Activated naive CD4-positive, alpha-beta T cell treated with anti-CD3 and anti-CD28 coated beads, Interleukin-2, amount 10 ng/mL, durations not matched to agents 7 days and 5 days (primary cell): ENCODE results near the gene YIF1A.
"Not testable (repeated sequence)": the region's sequence is repeated elsewhere in the genome, so short reads cannot be mapped to it uniquely, and the experiment has no call there.

Source experiments
- CTCF ChIA-PET: fragments of 350-600 bp; sonication (Branson Sonifier 250); formaldehyde crosslinking; loops from one replicate; lab custom pipeline; 2021; ENCODE audit warnings: antibody characterized with exemption; lab: Charles Lee
- DNase-seq: peaks from one replicate; pipeline ENCODE4 v3.0.0-alpha.2; 2020
- H3K27ac Mint-ChIP-seq: one replicate; pipeline ENCODE4 v1.8.0; 2021; ENCODE audit warnings: mild to moderate bottlenecking, moderate library complexity, mixed read lengths
- H3K27me3 Mint-ChIP-seq: one replicate; pipeline ENCODE4 v1.8.0; 2021; ENCODE audit warnings: mild to moderate bottlenecking, mixed read lengths
- H3K36me3 Mint-ChIP-seq: one replicate; pipeline ENCODE4 v1.8.0; 2021; ENCODE audit warnings: mixed read lengths
- H3K4me1 Mint-ChIP-seq: one replicate; pipeline ENCODE4 v1.8.0; 2021; ENCODE audit warnings: mixed read lengths
- H3K4me3 Mint-ChIP-seq: one replicate; pipeline ENCODE4 v1.8.0; 2021; ENCODE audit warnings: mild to moderate bottlenecking, moderate library complexity, mixed read lengths
- H3K9me3 Mint-ChIP-seq: one replicate; pipeline ENCODE4 v1.8.0; 2021; ENCODE audit warnings: mixed read lengths

The YIF1A gene

DNA sequence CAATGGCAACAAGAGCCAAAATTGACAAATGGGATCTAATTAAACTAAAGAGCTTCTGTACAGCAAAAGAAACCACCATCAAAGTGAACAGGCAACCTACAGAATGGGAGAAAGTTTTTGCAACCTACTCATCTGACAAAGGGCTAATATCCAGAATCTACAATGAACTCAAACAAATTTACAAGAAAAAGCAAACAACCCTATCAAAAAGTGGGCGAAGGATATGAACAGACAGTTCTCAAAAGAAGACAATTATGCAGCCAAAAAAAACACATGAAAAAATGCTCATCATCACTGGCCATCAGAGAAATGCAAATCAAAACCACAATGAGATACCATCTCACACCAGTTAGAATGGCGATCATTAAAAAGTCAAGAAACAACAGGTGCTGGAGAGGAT, 31.3 kb upstream of the YIF1A start:
- Mint-ChIP-seq H3K27ac (peak overlapping the region; percentile 33), H3K9me3 (peaks cover 15% of the 10 kb centered on the region), H3K36me3 (peaks cover 20% of the 10 kb centered on the region), H3K4me1 (peaks cover 81% of the 10 kb centered on the region)
- CTCF ChIA-PET, H3K27me3 Mint-ChIP-seq, H3K4me3 Mint-ChIP-seq, DNase-seq: not testable (repeated sequence)

DNA sequence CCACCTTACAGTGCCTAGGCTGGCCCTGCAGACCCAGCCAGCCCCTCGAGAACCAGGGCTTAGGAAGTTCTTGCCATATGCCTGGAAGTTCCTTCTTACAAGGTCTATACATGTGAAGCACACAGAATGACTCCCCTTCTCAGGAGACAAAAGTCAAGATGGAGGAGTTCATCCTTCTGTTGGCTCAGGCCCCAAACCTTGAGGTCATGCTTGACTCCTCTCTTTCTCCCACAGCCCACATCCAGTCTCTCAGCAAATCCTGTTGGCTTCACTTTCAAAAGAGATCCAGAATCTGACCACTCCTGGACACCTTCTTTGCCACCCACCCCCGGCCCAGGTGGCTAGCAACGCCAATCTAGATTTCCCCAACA, 29.6 kb upstream of the YIF1A start:
- peaks cover 15% of the 10 kb centered on the region for H3K9me3 Mint-ChIP-seq
- DNase-seq: no peak
- no peak overlapping the region for H3K4me3 Mint-ChIP-seq
- H3K27ac Mint-ChIP-seq: peak overlapping the region; percentile 98
- peaks cover 9% of the 10 kb centered on the region for H3K27me3 Mint-ChIP-seq
- H3K36me3 Mint-ChIP-seq: peaks cover 22% of the 10 kb centered on the region
- CTCF ChIA-PET: interaction anchor here (0.6 kb wide), 1 partner anchor 104 kb away, joined by 3 read pairs; no protein-coding TSS in a partner anchor
- H3K4me1 Mint-ChIP-seq: peaks cover 80% of the 10 kb centered on the region

DNA sequence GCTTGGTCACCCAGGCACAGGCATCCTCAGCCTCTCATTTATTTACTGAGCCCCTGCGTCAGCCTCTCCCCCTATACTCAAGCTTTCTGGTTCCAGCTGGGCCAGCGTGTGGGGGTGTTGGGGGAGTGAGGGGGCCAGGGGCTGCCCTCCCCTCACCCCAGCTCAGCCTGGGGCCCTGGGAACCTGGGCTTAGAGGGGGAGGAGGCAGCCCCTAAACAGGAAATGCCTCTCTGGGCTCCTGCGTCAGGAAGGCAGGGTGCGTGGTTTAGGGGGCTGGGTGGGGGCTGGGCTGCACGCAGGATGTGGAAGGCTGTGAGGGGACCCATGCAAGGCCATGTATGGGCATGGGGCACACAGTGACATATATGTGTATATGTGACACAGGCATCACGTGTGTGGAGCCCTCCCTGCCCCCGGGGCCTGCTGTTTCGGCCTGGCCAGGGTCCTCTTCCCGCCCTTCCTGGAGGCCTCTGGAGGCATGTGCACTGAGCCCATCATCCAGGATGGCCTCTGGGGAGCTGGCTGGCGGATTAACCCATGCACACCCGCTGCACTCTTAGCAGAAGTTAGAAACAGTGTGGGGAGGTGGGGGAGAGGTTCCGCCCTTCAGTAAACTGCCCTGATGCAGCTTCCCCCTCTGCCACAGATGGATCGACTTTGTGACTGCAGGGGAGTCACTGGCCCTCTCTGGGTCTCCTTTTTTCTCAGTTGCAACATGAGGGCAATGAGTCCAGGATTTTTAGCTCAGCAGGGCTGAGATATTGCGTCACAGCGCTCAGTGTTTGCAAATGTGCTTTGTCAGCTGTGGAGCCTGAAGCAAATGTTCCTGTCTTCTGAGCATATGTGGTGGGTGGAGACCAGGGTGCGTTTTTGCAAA, 29.0 kb upstream of the YIF1A start:
- Mint-ChIP-seq H3K9me3 (peaks cover 10% of the 10 kb centered on the region), H3K27ac (peak overlapping the region; percentile 98), H3K4me1 (peaks cover 77% of the 10 kb centered on the region), H3K27me3 (peaks cover 9% of the 10 kb centered on the region), H3K4me3 (peak overlapping the region; percentile 68), H3K36me3 (peaks cover 22% of the 10 kb centered on the region)
- CTCF ChIA-PET: interaction anchor here (0.6 kb wide), 1 partner anchor 103 kb away, joined by 3 read pairs; no protein-coding TSS in a partner anchor
- peak; percentile 85 for DNase-seq

DNA sequence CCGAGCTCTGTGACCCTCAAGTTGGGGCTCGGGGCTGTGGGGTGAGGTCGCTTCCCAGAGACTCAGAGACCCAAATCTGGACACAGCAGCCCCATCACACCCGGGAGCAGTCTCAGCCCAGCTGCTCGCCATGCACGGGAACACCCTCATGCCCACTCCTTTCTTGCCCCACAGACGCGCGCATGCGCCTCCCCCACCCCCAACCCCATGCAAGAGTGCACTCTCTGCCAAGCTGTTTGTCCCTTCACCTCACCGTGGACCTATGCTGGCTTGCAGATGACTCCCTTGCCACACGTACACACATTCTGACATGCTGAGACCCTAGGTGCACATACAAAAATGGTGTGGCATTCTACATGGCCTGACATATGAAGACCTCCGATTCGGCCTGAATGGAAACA, 28.4 kb upstream of the YIF1A start:
- Mint-ChIP-seq H3K4me3 (peak overlapping the region; percentile 68), H3K9me3 (peaks cover 10% of the 10 kb centered on the region), H3K27ac (peak overlapping the region; percentile 98), H3K4me1 (peaks cover 75% of the 10 kb centered on the region), H3K36me3 (peaks cover 22% of the 10 kb centered on the region), H3K27me3 (peaks cover 9% of the 10 kb centered on the region)
- CTCF ChIA-PET: interaction anchor here (0.9 kb wide), 1 partner anchor 27 kb away, joined by 3 read pairs; the partner anchor contains the start of gene BRMS1
- DNase-seq: peak; percentile 61

DNA sequence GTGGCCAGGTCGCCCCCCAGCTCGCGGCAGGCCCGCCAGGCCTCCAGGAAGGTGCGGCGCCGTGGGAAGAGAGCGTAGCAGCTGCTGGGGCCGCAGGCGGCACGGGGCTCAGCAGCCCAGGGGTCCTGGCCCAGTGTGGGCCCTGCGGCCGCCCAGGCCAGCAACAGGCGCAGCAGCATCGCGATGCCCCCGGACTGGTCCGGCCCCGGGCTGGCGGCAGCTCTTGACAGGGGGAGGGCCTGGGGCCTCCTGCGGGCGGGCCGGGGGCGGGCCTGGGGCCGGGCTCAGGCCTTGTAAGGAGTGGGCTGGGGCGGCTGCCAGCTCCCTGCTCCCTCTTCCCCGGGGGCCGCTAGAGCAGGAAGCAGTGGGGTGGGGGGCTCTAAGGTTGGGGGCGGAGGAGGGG, 27.9 kb upstream of the YIF1A start, which contains the start of gene CD248:
CD248 (minus strand) TSS at position 196 of the 403 bp plus-strand sequence; CDS start at position 179, 17 bp downstream.
- peak; percentile 46 for DNase-seq
- H3K4me1 Mint-ChIP-seq: peaks cover 74% of the 10 kb centered on the region
- CTCF ChIA-PET: interaction anchor here (0.9 kb wide), 1 partner anchor 28 kb away, joined by 3 read pairs; the partner anchor contains the start of gene BRMS1

DNA sequence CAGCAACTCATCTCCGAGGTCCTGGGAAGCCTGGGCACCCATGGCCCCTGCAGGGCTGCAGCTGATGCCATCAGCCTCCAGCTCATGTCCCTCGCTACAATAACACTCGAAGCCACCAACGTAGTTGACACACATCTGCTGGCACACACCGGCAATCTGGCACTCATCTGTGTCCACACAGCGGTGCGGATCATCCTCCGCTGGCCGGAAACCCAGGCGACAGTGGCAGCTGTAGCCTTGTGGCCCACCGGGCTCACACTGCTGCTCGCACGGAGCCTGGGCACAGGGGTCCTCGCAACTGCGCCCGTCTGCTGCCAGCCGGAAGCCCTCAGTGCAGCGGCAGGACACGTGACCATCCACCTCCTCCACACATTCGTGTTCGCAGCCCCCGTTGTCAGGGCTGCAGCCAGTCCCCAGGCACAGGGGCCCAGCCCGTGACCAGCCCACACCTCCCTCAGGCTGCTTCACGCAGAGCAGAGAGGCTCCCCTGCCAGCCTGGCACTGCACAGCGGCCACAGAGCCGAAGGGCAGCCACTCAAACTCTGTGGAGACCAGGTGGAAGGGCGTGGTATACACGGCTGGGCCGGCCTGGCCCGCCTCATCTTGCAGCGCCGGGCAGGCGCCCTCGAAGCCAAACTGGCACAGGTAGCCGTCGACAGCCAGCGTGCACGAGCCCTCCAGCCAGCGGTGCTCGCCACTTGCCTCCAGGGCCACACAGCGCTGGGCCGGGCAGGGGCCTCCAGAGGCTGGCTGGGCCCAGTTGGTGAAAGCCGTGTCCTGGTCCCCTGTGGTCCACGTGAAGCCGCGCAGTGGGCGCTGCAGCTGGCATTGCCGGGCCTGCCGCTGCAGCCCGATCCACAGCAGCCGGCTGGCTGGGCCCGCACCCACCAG, 27.2 kb upstream of the YIF1A start:
- peaks cover 9% of the 10 kb centered on the region for H3K27me3 Mint-ChIP-seq
- peak overlapping the region; percentile 26 for H3K4me3 Mint-ChIP-seq
- CTCF ChIA-PET: interaction anchor here (0.8 to 0.9 kb wide), 2 partner anchors 8 to 28 kb away, joined by 3 read pairs; partner anchors contain the start of gene BRMS1
- DNase-seq: no peak
- peaks cover 22% of the 10 kb centered on the region for H3K36me3 Mint-ChIP-seq
- peaks cover 75% of the 10 kb centered on the region for H3K4me1 Mint-ChIP-seq
- peaks cover 10% of the 10 kb centered on the region for H3K9me3 Mint-ChIP-seq
- peak overlapping the region; percentile 64 for H3K27ac Mint-ChIP-seq

More for the DNA sequence above, 27.9 kb upstream of the YIF1A start, which contains the start of gene CD248:
- peak within 1 kb of the TSS; percentile 68 for H3K4me3 Mint-ChIP-seq
- peaks cover 10% of the 10 kb centered on the region for H3K9me3 Mint-ChIP-seq
- peaks cover 22% of the 10 kb centered on the region for H3K36me3 Mint-ChIP-seq
- H3K27me3 Mint-ChIP-seq: peaks cover 9% of the 10 kb centered on the region
- H3K27ac Mint-ChIP-seq: peak within 1 kb of the TSS; percentile 98

DNA sequence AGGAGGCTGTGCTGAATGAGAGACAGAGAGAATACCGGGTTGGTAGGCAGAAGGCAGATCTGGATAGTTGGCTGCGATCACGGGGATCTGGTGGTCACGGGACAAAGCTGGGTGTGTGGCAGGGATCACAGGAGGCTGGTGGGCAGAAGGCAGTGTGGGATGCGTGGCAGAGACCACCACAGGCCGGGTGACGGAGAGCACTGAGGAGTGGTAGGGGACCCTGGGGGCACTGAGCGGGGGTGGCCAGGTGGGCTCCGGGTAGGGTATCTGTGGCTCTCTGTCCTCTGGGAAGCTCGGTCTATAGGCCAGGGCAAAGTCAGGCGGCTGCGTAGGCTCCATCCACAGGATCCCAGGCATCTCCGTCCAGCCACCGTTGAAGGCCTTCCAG, 26.5 kb upstream of the YIF1A start:
- Mint-ChIP-seq H3K36me3 (peaks cover 21% of the 10 kb centered on the region), H3K27ac (peak overlapping the region; percentile 74), H3K9me3 (peaks cover 10% of the 10 kb centered on the region), H3K4me1 (peaks cover 73% of the 10 kb centered on the region), H3K4me3 (peak overlapping the region; percentile 45), H3K27me3 (peaks cover 9% of the 10 kb centered on the region)
- CTCF ChIA-PET: interaction anchor here (0.8 kb wide), 1 partner anchor 9 kb away, joined by 3 read pairs; no protein-coding TSS in a partner anchor
- no peak for DNase-seq

DNA sequence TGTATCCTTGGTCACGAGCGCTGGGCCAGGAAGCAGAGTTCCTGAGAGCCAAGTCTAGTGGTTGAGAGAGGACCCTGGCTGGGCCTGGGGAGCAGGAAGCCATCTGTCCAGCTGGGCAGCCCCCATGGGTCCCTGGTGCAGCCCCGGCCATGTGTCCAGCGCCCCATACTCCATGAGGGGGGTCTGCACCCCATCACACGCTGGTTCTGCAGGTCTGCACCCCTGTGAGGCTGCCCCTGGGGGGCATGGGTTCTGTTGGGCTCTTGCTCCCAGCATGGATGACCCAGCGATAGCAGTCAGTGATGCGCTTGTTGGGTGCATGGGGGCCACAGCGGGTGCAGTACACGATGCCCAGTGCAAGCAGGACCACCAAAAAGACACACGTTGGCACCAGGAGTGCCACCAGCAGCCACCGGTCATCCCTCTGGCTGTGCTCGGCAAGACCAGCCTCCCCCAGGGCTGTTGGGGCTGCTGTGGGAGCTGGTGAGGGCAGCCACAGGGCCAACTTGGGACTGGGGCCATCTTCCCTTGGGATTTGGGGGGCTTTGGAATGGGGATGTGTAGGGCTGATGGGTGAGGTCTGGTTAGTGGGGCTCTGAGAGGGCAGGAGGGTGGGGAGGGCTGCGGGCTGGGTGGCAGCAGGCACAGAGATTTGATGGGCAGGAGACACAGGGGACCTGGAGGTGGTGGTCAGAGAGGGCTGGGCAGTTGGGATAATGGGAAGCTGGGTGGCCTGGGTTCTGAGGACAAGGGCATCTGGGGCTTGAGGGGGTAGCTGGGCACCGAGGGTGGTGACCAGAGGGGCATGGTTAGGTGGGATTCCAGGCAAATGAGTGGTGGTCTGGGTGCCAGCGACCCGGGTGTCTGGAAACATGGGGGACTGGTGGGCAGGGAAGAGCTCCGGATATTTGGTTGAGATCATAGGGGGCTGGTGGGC, 25.9 kb upstream of the YIF1A start:
- Mint-ChIP-seq H3K4me3 (peak overlapping the region; percentile 85), H3K9me3 (peaks cover 4% of the 10 kb centered on the region), H3K4me1 (peaks cover 67% of the 10 kb centered on the region), H3K27ac (peak overlapping the region; percentile 100), H3K27me3 (peaks cover 12% of the 10 kb centered on the region), H3K36me3 (peaks cover 15% of the 10 kb centered on the region)
- CTCF ChIA-PET: interaction anchor here (0.8 kb wide), 1 partner anchor 9 kb away, joined by 3 read pairs; no protein-coding TSS in a partner anchor
- no peak for DNase-seq

DNA sequence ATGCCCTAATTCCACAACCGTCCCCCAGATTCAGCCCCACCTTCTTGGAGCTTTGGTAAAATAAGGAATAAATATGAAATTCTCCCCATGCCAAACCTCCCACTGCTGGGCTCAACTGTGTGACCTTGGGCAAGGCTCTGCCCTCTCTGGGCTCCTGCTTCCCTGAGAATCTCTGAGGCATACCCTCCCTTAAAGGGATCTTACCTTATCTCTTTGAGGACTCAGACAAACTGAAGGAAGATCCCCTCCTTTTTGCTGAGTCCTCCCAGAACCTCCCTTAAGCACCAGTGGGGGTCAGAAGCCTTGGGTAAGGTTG, 25.2 kb upstream of the YIF1A start:
- H3K4me1 Mint-ChIP-seq: peaks cover 60% of the 10 kb centered on the region
- DNase-seq: no peak
- peaks cover 1% of the 10 kb centered on the region for H3K9me3 Mint-ChIP-seq
- H3K36me3 Mint-ChIP-seq: peaks cover 11% of the 10 kb centered on the region
- peak overlapping the region; percentile 85 for H3K4me3 Mint-ChIP-seq
- peak overlapping the region; percentile 100 for H3K27ac Mint-ChIP-seq
- CTCF ChIA-PET: interaction anchor here (6.6 kb wide), 1 partner anchor 74 kb away, joined by 80 read pairs; no protein-coding TSS in a partner anchor
- peaks cover 15% of the 10 kb centered on the region for H3K27me3 Mint-ChIP-seq

DNA sequence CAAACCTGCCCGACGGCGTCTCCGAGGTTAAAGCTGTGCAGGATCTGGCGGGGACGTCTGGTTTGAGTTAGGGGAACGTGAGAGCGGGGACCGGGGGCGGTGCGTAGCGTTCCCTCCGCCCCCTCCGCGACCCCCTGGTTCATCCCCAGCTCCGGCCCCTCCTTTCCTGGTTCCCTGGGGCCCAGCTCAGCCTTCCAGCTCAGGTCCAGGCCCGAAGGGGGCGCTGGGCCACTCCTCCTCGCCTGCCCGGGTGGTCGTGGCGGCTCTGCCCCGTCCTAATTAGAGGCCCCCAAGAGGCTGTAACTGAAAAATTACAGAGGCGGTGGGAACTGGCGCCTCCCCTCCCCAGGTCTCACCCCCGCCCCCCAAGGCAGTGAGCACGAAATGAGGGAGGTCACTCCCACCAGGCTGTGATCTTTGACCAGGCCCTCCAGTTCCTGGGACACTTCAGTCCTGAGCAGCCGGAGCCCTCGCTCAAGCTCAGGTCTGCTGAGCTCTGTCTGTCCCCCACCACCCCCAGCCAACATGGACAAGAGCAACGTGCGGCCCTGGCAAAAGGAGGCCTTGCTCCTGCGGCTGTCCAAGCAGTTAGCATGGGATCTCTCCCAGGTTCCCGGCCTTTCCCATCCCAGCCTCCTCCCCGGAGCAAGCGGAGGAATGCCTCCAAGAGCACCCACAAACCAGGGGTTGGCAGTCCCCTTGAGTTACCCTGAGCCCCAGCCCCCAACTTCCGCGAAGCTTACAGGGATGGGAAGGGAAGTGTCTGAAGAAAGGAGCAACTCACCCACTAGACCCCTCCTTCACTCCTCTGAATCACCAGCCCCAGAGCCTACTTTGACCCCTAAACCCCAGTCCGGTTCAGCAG, 24.6 kb upstream of the YIF1A start:
- Mint-ChIP-seq H3K36me3 (peaks cover 6% of the 10 kb centered on the region), H3K4me1 (peaks cover 54% of the 10 kb centered on the region), H3K27ac (peak overlapping the region; percentile 100), H3K27me3 (peaks cover 19% of the 10 kb centered on the region), H3K9me3 (no peaks in the 10 kb centered on the region), H3K4me3 (peak overlapping the region; percentile 85)
- CTCF ChIA-PET: interaction anchor here (1.1 to 6.6 kb wide), 6 partner anchors 13 to 74 kb away, joined by 9 to 80 read pairs (median 28); partner anchors contain the start of genes B4GAT1, BRMS1 and RIN1
- no peak for DNase-seq

DNA sequence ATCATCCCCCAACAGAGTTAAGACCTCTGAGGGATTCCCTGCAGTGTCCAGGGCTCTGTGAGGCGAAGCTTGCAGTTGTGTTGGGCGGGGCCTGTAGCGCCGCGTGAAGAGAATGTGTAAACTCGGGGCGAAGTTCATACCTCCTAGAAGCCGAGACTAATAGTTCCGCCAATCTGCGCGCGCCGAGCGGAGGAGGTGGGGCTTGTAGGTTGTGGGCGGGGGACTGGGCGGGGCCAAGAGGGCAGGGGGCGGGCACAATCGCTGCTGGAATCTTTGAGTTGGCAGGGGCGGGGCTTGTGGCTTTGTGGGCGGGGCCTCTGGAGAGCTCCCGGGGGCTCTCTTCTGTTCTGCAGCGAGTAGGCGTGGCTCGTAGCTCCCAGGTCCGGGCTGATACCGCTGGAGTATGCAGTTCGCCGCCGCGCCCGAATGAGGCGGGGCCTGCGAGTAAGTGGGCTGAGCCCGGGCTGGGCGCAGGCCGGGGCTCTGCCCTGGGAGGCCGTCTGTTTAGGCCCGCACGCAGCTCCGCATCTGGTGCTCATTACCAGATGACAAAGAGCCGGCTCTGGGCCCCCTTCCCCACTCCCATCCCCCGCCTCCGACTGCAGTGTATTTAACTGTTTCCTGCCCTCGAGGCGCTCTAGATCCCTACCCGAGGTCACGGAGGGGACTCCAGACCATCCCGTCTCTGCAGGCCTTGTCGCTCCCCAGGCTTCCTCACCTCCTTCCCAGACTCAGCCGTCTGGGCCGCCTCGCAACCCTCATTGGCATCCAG, 23.8 kb upstream of the YIF1A start:
- peak; percentile 100 for DNase-seq
- H3K27ac Mint-ChIP-seq: peak overlapping the region; percentile 100
- CTCF ChIA-PET: interaction anchor here (0.9 to 6.6 kb wide), 15 partner anchors 9 to 109 kb away, joined by 3 to 80 read pairs (median 9); partner anchors contain the start of genes B4GAT1, BRMS1, NPAS4 and RIN1
- peak overlapping the region; percentile 85 for H3K4me3 Mint-ChIP-seq
- peaks cover 46% of the 10 kb centered on the region for H3K4me1 Mint-ChIP-seq
- H3K27me3 Mint-ChIP-seq: peaks cover 19% of the 10 kb centered on the region
- H3K36me3 Mint-ChIP-seq: peaks cover 4% of the 10 kb centered on the region
- H3K9me3 Mint-ChIP-seq: no peaks in the 10 kb centered on the region
